Uterus (tissue), 4 donors: ENCODE results near the gene UVSSA. TPM values are rescaled to one million over a fixed set of nuclear protein-coding genes. Genes with fewer than 3 reads are reported as not detected.

ENCODE experiments used
- DNase-seq, 2 donors: peaks; one replicate each; pipeline ENCODE4 v3.0.0-alpha.2; 2019 to 2020
- H3K27ac ChIP-seq, 2 donors: fragments of 200-600 bp; sonication (generic); 1 replicate in 1 of 2; 2 replicates in 1 of 2; pipeline ENCODE4 v1.5.1; 2016 to 2018
- H3K27me3 ChIP-seq, 2 donors: fragments of 200-600 bp; sonication (generic); one replicate each; pipeline ENCODE4 v1.5.1; 2018 to 2019; ENCODE audit warnings: control low read depth in 1 of 2
- H3K36me3 ChIP-seq, 2 donors: fragments of 200-600 bp; sonication (generic); one replicate each; pipeline ENCODE4 v1.5.1; 2019; ENCODE audit warnings: control low read depth in 1 of 2
- H3K4me1 ChIP-seq, 2 donors: fragments of 200-600 bp; sonication (generic); one replicate each; pipeline ENCODE4 v1.5.1; 2018 to 2019; ENCODE audit warnings: control low read depth in 1 of 2
- H3K4me3 ChIP-seq, 2 donors: fragments of 200-600 bp; sonication (generic); 1 replicate in 1 of 2; 2 replicates in 1 of 2; pipeline ENCODE4 v1.5.1; 2018 to 2019; ENCODE audit warnings: mild to moderate bottlenecking in 1 of 2
- H3K9me3 ChIP-seq, 2 donors: fragments of 200-600 bp; sonication (generic); one replicate each; pipeline ENCODE4 v1.5.1; 2019; ENCODE audit warnings: control low read depth in 1 of 2
- POLR2A ChIP-seq, 2 donors: fragments of 450-650 bp; IDR thresholded peaks; one replicate each; pipeline ENCODE4 v1.6.1; 2016; ENCODE audit warnings: antibody characterized with exemption in 2 of 2, mild to moderate bottlenecking in 1 of 2, moderate library complexity in 1 of 2
- intact Hi-C: fragments of 100-400 bp; cut with DNase I; formaldehyde crosslinking; loops from one replicate; pipeline ENCODE4 v1.15.1; 2023; ENCODE audit warnings: low total_unique reads
- total RNA-seq, 4 donors: library from RNA; depleted of rRNA in 3 of 4; stranded (reverse); fragments of >200 nt in 3 of 4; gene quantifications; one replicate each; pipeline versions ENCODE4 v1.1.0 to v1.2.4, GENCODE V29; 2014 to 2023
- TF ChIP-seq, protein P1 (sequence below), 4 experiments: fragments of 200-600 bp in 2 of 4; fragments of 450-650 bp in 2 of 4; sonication (generic) in 2 of 4; IDR thresholded peaks; one replicate each; pipeline ENCODE4 v1.5.1; 2016 to 2019; ENCODE audit warnings: antibody characterized with exemption in 4 of 4, mild to moderate bottlenecking in 2 of 4, moderate library complexity in 1 of 4
- donor health status: DM: yes; HTN: yes; CAD: no.

Gene UVSSA
- total RNA-seq, 4 donors from 2014 or later = 13.1 to 37.2 (median 19.3) TPM

DNA sequence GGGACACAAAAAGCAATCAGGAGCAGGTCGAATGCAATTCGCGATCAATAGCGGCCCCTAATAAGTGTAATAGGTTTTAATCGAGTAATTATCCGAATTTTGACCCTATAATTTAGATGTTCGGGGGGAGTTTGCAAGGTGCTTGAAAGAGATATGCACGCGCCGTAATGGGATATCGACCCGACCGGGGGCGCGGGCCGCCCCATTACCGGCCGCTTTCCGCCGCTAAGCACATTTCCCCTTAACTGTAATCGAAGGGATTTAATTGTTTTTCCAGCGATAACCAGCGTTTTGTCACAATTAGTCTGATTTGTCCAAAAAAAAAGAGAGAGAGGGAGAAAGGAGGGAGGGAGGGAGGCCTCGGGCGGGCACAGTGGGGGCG, 58.2 kb downstream of the UVSSA start:
- Histone ChIP-seq H3K36me3 (no peaks in the 10 kb centered on the region), H3K4me3 (no peak overlapping the region), H3K27ac (no peak overlapping the region), H3K27me3 (peaks cover 25 to 66% of the 10 kb centered on the region in 2 donors), H3K4me1 (peaks cover 0 to 18% of the 10 kb centered on the region in 2 donors), H3K9me3 (no peaks in the 10 kb centered on the region)
- no peak for TF ChIP-seq POLR2A (IDR thresholded peaks at IDR 0.05)
- TF ChIP-seq, protein P1, sequence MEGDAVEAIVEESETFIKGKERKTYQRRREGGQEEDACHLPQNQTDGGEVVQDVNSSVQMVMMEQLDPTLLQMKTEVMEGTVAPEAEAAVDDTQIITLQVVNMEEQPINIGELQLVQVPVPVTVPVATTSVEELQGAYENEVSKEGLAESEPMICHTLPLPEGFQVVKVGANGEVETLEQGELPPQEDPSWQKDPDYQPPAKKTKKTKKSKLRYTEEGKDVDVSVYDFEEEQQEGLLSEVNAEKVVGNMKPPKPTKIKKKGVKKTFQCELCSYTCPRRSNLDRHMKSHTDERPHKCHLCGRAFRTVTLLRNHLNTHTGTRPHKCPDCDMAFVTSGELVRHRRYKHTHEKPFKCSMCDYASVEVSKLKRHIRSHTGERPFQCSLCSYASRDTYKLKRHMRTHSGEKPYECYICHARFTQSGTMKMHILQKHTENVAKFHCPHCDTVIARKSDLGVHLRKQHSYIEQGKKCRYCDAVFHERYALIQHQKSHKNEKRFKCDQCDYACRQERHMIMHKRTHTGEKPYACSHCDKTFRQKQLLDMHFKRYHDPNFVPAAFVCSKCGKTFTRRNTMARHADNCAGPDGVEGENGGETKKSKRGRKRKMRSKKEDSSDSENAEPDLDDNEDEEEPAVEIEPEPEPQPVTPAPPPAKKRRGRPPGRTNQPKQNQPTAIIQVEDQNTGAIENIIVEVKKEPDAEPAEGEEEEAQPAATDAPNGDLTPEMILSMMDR (IDR thresholded peaks at IDR 0.05) = no peak
- intact Hi-C loops = no loop called here
- DNase-seq = no peak

DNA sequence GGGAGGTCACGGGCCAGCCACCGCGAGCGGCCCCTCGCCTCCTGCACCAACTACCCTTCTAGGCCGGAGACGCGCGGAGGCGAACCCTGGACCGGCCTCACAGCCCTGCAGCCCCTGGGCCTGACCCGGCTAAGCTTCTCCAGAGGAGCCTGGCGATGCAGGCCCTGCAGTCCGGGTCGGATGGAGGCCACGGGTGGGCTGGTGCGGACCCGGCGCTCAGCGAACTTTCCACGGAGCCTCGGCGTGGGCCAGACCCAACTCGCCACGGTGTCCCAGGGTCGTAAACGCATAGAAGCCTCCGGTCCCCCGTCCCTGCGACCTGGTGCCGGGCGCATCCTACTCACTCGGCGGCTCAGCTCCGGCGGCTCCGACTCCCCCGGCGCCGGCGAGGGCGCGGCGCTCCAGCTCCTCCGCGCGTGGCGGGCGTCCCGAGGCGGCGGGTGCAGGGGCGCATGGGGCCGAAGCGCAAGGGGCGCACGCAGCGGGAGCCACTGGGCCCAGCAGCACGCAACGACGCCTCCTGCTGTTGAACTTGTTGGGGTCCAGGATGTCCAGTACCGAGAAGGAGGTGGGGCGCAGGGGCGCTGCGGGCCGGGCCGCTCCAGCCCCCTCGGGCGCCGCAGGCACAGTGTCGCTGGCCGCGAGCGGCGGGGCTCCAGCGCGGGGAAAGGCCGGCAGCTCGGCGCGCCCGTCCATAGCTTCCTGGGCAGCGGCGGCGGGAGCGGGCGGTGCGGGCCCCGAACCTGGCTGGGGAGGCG, 58.8 kb downstream of the UVSSA start:
- DNase-seq = no peak
- Histone ChIP-seq H3K4me3 (no peak overlapping the region), H3K27ac (no peak overlapping the region), H3K4me1 (peaks cover 0 to 18% of the 10 kb centered on the region in 2 donors), H3K36me3 (no peaks in the 10 kb centered on the region), H3K27me3 (peaks cover 30 to 64% of the 10 kb centered on the region in 2 donors), H3K9me3 (no peaks in the 10 kb centered on the region)
- intact Hi-C loops = no loop called here
- TF ChIP-seq, protein P1 (IDR thresholded peaks at IDR 0.05) = no peak
- TF ChIP-seq POLR2A (IDR thresholded peaks at IDR 0.05) = no peak

DNA sequence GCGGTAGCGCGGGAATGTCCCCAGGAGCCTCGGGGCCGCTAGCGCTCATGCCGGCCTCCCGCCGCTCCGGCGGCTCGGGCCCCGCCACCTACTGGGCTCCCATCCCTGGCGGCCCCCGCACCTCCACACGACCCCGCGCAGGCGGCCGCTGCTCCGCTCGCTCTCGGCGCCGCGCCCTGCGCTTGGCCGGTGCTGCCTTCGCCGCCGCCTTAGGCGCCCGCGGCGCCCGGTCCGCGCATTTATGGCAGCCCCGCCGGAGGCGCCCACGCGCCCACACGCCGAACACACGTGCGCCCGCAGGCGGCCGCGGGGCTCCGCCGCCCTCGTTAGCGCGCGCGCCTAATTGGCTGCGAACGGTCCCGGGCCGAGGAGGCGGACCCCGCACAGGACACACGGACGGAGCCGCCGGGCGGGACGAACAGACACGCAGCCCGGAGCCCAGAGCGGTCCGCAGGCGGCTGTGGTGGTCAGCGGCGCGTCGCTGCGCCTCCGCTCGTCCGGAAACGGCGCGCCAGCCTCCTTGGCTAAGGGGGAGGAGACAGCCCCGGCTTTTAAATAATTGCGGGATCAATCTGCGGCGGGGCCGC, 59.5 kb downstream of the UVSSA start, which contains the start of gene NKX1-1:
Gene NKX1-1, minus strand, starts transcription at position 49 of the 587 bp plus-strand sequence. Its CDS starts 0 bp downstream, at position 49.
- no peak for DNase-seq

DNA sequence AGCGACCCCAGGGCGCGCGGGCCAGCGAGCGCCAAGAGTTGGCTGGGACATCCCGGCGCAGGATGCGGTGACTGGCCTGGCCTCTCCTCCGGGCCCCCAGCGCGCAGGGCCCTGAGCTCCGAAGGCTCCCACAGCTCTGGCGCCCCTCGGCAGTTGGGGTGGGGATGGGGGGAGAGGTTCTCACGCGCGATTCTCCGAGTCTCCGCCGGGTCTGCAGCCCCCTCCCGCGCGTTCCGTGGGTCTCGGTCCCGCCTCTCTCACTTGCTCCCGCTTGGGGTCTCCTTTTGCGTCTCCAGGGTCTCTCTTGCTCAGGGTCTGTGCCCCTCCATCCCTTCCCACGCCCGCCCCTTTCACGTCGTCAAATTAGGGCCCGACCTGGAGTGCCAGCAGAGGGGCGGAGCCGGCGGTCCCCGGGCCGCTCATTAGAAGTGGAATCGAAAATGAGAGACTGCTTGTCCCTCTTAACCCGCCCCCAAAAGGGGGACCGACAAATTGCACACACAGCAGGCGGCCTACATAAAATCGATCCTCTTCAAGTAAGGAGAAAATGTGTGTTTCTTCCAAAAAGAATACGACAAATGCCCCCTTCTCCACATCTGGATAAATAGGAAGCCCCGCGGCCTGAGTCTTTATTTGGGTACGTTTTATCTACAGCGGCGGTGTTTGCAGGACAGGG, 60.1 kb downstream of the UVSSA start:
- no peak for DNase-seq
- H3K4me3 ChIP-seq = no peak overlapping the region
- peaks cover 30 to 58% of the 10 kb centered on the region in 2 donors for H3K27me3 ChIP-seq
- H3K27ac ChIP-seq = no peak overlapping the region
- no peaks in the 10 kb centered on the region for H3K36me3 ChIP-seq
- H3K9me3 ChIP-seq = no peaks in the 10 kb centered on the region
- intact Hi-C loops = no loop called here
- peaks cover 0 to 18% of the 10 kb centered on the region in 2 donors for H3K4me1 ChIP-seq
- TF ChIP-seq, protein P1 (IDR thresholded peaks at IDR 0.05) = no peak
- TF ChIP-seq POLR2A (IDR thresholded peaks at IDR 0.05) = no peak

More for the DNA sequence above, 59.5 kb downstream of the UVSSA start, which contains the start of gene NKX1-1:
- TF ChIP-seq POLR2A (IDR thresholded peaks at IDR 0.05) = no peak
- intact Hi-C loops = no loop called here
- Histone ChIP-seq H3K27me3 (peaks cover 30 to 58% of the 10 kb centered on the region in 2 donors), H3K9me3 (no peaks in the 10 kb centered on the region), H3K27ac (no peak within 1 kb of the TSS), H3K4me3 (no peak within 1 kb of the TSS), H3K4me1 (peaks cover 0 to 18% of the 10 kb centered on the region in 2 donors), H3K36me3 (no peaks in the 10 kb centered on the region)

DNA sequence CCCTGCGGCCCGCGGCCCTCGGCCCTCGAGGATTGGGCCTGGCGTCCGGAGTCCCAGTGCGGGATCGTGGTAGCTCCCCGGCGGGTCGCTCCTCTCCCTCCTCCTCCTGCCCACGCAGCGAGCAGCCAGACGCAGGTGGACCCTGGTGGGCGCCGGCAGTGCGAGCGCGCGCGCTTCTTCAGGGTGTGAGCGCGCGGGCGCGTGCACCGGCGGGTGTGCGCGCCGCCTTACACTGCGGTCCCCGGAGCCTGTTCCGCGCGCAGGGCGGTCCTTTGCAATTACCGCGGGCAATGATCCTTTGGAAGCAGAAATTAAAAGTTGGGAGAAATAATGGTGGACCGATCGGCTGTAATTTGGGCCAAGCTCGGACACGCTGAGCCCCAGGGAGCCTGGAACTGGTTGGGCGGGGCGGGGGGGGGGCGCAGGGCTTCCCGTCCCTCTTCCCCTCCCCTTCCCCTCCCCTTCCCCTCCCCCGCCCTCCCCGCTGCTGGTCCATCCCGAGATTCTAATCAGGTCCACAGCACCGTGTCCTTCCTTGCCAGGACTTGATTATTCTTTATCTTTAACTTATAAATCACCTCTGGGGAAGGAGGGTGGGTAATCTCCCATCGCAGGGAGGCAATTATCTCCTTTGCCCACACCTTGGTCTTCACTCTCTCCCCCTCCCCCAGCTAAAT, 60.8 kb downstream of the UVSSA start:
- no peak for DNase-seq
- intact Hi-C loops = no loop called here

More for the DNA sequence above, 60.8 kb downstream of the UVSSA start:
- H3K27ac ChIP-seq = no peak overlapping the region
- H3K4me1 ChIP-seq = peaks cover 0 to 18% of the 10 kb centered on the region in 2 donors
- peaks cover 24 to 60% of the 10 kb centered on the region in 2 donors for H3K27me3 ChIP-seq
- no peaks in the 10 kb centered on the region for H3K9me3 ChIP-seq
- H3K4me3 ChIP-seq = no peak overlapping the region
- no peaks in the 10 kb centered on the region for H3K36me3 ChIP-seq
- TF ChIP-seq POLR2A (IDR thresholded peaks at IDR 0.05) = no peak
- TF ChIP-seq, protein P1 (IDR thresholded peaks at IDR 0.05) = no peak
